Activated CD8-positive, alpha-beta memory T cell treated with anti-CD3 and anti-CD28 coated beads for 48 hours (primary cell): ENCODE results near the gene AMZ1.
"Not testable (repeated sequence)": the region's sequence is repeated elsewhere in the genome, so short reads cannot be mapped to it uniquely, and the experiment has no call there.

Experiments
- DNase-seq, 3 experiments: peaks; one replicate each; pipeline ENCODE4 v3.0.0-alpha.2; 2020; ENCODE audit warnings: low read depth in 2 of 3, low spot score in 2 of 3

AMZ1 gene

DNA sequence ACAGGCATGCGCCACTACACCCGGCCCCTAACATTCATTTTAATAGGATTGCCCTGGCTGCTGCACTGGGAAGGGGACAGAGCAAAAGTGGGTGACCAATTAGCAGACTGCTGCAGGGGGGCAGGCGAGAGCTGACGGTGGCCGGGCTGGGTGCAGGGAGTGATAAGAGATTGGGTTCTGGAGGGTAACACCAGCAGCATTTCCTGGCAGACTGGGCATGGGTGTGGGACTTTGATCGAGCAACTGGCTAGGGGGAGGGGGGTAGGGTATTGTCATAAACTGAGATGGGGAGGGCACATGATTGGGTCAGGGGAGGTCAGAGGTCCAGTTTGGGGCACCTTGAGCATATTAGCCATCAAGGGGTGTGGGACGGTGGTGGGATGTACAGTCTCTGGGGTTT lies 20.2 kb upstream of the AMZ1 start:
- no peak for DNase-seq

DNA sequence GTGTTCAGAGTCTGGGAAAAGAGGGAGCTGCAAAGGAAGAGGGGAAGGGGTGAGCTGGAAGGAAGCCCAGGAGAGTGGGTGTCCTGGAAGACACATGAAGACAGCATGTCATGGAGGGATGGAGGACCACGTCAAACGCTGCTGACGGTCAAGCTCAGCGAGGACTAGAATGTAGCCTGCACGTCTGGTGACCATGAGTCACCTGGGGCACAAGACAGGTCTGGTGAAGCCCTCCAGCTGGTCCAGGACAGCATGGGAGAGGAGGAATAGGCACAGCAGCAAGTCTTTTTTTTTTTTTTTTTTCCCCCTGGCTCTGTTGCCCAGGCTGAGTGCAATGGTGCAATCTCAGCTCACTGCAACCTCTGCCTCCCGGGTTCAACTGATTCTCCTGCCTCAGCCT lies 19.6 kb upstream of the AMZ1 start:
- DNase-seq, result no peak

DNA sequence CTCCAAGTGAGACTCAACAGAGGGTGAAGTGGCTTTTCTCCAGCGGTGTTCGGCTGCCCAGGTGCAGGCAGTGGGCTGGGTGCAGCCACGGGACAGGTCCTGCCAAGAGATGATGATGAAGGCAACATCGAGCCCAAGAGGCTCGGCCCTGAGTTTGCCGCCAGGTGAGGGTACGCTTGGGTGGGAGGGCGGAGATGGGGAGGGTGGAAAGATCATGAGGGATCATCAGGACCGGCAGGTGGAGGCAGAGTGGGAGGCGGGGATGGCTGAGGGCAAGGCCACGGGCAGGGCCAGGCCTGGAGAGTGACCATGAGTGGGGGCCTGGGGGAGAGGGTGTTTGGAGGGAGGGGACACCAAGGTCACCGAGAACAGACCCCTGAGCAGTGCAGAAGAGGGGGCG lies 17.8 kb upstream of the AMZ1 start:
- no peak for DNase-seq

DNA sequence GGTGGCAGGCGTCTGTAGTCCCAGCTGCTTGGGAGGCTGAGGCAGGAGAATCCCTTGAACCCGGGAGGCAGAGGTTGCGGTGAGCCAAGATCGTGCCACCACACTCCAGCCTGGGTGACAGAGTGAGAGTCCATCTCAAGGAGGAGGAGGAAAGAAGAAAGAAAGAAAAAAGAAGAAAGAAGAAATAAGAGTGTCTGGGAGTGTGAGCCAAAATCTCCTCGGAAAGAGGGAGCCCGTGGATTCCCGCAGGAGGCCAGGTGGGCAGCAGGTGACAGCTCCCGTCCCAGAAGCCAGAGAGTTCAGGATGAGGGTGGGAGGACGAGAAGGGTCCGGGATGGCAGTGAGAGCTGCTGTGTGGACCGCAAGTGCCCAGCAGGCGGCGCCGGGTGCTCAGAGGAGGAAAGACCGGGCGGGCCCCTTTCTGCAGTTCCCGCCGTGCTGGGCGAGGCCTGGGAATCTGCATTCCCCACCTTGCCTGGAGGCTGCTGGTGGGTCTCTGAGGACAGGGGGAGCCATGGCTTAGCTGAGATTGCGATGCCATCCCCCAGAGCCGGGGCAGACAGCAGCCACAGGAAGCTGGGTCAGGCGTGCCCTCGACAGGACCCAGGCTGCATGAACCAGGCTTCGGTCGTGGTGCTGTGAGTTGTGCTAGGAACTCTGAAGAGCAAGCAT lies 17.1 kb upstream of the AMZ1 start:
- peak; percentile 33 to 62 (median 42) for DNase-seq

DNA sequence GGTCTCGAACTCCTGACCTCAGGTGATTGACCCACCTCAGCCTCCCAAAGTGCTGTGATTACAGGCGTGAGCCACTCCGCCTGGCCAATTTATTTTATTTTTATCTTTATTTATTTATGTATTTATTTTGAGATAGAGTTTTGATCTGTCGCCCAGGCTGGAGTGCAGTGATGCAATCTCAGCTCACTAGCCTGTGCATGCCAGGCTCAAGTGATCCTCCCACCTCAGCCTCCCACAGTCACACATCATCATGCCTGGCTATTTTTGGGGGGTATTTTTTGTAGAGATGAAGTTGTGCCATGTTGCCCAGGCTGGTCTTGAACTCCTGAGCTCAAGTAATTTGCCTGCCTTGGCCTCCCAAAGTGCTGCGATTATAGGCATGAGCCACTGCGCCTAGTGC lies 14.8 kb upstream of the AMZ1 start:
- not testable (repeated sequence) for DNase-seq

DNA sequence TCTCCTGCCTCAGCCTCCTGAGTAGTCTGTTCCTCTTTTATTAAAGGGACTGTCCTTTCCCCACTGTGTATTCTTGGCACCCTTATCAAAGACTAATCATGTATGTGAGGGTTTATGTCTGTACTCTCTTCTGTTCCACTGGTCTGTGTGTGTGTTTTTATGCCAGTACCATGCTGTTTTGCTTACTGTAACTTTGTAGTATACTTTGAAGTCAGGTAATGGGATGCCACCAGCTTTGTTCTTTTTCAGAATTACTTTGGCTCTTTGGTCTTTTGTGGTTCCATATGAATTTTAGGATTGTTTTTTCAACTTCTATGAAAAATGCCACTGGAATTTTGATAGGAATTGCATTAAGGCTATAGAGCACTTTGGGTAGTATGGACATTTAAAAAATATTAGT lies 14.1 kb upstream of the AMZ1 start:
- no peak for DNase-seq

DNA sequence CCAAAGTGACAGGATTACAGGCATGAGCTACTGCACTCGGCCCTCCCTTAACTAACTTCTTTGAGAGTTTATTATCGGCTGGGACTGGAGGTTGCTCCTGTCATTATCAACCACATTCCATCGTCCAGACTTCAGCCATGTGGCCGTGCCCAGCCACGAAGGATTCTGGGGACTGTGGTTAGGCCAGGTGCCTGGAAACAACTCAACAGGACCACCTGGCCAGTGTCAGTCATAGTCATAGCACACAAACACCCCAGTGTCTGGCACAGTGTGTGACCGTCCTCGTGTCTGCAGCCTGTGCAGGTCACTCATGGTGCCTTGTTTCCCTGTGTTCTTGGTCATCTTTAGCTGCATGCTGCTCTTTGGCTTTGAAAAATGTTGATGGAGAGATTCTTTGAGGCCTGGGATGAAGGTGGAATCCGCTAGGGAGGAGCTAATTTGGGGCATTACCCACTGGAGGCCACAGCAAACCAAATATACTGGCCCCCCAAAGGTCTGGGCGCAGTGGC lies 12.7 kb upstream of the AMZ1 start:
- DNase-seq, result no peak

DNA sequence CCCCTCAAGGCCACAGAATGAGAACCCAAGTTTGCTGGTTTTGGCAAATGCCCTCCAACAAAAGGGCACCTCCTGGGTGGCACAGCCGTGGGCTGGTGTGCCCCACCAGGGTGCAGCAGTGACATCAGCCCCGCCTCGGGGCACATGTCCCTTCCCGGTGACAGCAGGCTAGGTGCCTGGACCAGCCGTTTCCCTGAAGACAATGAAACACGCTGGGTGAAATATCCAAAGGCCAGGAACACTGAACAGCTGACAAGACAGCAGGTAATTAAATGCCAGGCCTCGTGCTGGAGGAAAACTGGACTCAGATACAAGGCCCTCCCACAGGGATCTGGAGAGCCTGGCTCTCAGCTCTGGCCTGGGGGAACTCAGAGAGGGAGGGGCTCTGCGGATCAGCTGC lies 11.4 kb upstream of the AMZ1 start:
- DNase-seq, result not testable (repeated sequence)

DNA sequence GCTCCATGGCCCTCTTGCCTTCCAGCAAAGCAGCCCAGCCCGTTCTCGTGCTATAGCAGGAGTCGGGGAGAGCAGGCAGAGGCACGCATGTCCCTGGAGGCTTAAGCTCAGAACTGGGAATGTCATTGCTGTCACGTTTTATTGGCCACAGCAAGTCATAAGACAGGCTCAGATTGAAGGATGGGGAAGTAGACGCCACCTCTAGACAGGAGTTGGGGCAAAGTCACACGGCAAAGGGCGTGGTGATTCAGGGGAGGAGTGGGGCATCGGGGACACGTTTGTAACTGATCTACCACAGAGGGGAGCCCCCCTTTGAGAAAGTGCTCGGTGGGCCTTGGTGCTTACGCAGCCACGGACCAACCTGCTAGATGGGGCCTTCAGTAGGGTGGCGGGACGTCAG lies 9.5 kb upstream of the AMZ1 start:
- not testable (repeated sequence) for DNase-seq

DNA sequence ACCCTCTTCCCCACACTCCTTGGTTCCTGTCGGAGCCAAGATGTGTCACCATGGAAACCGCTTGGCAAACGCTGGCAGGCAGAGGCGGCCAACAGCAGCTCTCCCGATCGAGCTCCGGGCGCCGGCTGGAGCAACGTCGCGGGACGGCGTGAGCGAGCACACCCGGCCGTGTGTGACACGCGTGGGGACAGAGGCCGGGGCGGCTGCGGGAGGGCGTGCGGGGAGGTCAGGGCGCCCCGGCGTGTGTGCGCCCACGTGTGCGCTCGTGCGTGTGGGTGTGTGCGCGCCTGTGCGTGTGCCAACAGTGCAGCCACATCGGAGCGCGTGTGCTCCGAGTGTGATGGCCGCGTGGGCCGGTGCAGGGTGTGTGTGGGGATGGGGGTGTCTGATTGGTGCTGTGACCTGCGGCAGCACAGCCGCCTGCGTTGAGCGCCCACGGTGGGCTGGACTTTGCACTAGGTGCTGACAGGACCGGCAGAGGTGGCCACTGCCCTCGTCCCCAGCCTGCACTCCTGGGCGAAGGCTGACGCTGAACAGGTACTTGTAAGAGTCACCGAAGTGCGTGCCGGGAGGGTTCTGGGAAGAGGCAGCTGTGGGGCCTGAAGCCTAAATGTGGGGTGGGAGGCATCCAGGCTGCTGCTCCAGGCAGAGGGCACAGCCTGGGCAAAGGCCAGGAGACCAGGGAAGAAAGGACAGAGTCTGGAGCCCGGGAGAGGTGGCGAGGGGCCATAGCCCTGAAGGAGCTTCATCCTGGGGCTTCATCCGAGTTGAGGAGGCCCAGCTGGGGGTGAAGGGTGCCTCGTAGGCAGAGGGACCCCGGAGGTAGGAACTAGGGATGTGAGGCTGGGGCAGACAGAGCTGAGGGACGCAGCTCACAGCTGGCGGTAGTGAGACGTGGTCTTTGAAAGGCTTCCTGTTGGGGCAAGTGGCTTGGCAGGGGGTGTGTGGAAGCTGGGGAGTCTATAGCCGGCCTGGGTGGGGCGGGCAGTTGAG lies 8.6 kb upstream of the AMZ1 start:
- not testable (repeated sequence) for DNase-seq

DNA sequence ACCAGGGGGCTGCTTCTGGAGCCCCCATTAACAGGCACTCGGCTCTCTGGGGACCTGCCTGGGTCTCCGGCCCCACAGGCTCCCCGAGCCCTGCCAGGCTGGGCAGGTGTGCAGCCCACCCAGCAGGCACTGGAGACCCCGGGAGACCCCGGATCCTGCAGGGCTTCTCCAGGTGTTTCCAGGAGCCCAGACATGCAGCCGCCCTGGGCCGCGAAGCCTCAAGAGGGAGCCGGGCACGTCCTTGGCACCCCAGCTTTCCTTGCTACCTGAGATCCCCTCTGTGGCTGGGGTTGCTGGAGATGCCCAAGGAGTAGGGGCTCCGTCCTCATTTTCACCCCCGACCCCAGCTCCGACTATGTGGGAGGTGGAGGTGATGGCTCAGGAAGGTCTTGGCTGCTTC lies 7.7 kb upstream of the AMZ1 start:
- DNase-seq, result no peak

DNA sequence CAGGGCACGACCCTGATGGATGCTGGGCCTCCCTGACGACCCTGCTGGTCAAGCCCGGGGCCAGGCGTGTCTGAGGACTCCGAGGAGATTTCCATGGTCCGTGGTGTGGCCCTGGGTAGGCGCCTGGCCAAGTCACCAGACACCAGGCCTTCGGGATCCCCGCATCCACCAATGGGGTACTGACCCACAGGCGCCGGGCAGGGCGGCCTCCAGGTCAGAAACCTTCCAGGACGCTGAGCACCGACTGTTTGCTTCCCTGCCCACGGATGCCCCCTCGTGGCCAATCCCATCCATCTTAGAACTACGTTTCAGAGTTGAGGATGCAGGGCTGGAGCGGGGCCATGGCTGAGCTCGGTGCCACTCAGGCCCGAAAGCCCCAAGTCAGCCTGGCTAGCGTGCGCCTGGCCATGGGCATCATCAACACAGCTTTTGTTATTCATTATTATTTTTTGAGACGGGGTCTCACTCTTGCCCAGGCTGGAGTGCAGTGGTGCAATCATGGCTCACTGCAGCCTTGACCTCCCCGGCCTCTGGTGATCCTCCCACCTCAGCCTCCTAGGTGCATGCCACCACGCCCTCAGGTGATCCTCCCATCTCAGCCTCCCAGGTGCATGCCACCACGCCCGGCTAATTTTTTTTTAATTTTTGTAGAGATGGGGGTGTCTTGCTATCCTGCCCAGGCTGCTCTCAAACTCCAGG lies 7.1 kb upstream of the AMZ1 start:
- DNase-seq, result peak in 1 of 3 experiments; percentile 42

DNA sequence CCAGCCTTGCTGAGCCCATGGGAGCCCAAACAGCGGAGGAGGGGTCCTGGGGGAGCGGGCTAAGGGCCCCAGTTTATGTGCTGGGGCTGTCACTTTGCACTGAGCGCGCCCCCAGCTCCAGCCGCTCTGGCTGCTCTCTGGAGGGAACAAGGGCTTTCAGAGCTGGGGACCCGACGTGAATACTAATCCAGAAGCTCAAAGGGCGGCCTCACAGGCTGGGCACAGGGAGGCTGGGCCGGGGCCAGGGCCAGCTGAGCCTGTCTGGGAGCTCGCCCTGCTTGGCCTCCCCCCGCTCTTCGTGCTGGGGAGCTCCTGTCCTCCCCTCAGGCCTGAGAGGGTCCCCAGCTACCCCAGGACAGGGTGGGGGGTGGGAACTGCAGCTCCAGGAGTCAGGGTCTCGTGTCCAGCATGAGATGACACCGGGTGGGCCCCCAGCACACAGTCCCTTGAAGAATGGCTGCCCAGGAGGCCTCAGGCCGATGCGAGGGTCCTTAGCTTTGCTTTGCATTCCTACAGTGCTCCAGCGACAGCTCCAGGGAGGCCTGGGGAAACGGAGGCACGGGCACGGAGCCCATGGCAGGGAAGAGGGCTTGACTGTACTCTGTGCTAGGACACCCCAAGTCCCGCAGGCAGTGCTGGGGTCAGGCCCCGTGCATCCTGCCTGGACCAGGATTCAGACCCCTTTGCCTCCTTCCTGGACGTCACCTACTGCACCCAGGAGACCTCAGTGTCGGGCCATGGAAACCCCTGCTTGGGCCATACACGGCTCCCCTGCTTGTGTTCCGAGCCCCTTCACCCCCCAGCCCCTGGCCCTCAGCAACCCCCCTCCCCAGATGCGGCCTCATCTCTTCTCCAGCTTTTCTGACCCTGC lies 5.8 kb upstream of the AMZ1 start:
- no peak for DNase-seq

DNA sequence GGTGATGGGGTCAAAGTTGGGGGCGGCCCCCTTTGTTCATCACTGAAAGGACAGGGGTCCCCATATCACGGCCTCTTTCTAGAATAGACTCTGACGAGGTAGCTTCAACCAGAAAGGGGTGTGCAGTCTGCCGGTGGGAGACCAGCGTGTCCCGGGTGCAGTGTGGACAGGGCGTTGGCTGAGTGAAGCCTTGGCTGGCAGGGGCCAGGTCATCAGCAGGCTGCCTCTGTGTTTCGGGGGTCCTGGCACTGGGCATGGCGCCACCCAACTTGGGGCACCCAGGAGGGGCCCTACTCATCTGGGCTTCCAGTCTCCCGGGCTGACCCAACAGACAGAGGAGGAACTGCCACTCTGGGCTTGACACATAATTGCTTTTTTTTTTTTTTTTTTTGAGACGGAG lies 3.5 kb upstream of the AMZ1 start:
- no peak for DNase-seq

DNA sequence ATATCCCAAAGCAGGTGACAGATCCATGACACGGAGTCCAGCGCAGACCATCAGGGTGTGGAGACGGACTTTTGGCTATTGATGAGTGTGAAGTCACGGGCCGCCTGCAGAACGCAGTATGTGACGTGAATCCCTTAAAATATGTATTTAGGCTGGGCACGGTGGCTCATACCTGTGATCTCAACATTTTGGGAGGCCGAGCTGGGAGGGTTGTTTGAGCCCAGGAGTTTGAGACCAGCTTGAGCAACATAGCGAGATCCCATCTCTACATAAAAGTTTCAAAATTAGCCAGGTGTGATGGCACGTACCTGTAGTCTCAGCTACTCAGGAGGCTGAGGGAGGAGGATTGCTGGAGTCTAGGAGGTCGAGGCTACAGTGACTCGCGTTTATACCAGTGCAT lies 1.9 kb upstream of the AMZ1 start:
- DNase-seq, result no peak

DNA sequence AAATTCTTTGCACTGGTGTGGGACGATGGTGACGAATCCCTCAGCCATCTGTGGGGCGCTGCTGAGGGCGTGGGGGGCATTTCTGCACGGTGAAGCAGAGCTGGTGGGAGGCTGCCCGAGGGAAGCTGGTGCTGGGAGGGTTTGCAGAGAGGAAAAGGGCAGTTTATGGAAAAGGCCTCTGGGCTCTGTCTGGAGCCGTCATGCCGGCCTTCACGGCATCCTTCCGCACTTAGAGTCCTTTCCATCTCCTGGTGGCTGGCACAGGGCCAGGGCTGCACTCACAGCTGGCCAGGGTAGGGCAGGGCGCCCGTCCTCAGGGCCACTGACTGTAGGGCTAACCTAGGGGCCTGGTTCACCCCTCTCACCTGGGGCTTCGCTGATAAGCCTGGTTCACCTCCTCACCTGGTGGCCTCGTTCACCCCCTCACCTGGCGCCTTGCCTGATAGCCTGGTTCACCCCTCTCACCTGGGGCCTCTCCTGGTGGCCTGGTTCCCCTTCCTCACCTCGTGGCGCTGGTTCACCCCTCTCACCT lies 598 bp upstream of the AMZ1 start:
- DNase-seq, result no peak

DNA sequence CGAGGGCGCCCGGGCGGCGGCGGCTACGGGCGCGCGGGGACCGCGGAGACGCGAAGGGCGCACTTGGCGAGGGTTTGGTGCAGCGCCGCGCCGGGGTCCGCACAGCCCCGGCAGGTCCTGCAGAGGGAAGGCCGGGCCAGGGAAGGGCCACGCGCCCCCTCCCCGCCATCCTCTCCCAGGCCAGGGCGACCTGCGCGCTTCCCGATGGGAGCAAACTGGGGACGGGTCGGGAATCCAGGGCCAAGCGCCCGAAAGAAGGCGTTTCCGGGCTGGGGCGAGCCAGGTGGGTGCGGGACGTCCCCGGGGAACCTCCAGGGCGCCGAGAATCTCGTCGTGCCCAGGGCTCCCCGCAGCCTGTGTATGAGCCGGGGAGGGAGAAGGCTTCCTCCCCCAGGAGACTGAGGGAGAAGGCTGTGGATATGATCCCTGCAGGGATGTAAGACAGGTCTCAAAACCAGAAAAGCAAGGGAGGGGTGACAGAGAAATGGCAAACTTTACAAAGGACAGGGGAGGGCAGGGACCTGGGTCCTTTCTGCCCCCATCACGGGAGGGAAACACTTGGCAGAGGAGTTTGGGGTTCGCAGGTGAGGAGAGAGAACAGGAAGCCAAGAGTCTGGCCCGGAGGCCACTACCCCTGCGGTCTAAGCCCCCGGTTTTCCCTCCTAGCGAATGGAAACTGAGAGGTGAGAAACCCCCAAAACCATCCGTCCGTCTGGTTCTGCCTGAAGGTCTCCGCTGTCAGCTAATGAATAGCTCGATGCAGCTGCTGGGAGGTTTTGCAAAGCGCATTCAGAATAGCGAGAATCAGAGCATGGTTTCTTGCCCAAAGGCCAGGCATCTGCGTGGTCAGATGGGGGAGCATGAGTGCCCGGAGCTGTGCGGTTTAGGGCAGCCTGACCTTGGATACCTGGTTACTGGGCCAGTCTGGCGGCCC lies 674 bp downstream of the AMZ1 start:
- DNase-seq, result no peak

DNA sequence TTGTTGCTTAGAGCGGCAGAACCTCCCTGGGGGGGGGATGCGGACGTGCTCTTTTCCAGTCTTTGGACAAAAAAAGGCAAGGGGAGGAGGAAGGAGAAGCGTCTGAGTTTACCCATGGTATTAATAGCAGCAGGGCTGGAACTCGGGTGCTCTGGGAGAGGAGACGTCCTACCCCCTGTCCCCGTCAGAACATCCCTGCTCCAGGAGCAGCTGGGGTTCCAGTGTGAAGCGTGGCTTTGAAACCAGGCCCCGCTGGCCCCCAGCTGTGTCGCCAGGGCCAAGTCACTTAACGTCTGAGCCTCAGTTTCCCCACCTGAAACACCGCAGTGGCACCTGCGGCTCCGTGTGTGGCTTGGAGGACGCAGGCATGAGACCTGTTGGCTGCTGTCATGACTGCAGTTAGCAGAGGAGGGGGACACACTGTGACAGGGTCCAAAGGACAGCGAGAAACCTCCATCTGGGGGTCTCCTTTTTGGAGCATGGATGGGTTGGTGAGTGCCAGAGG lies 1.4 kb downstream of the AMZ1 start:
- no peak for DNase-seq
